Chondrocyte (in vitro differentiated cells): ENCODE data around the gene COL19A1. TPM values are rescaled to one million over a fixed set of nuclear protein-coding genes. Genes with fewer than 3 reads are reported as not detected.
"Not testable (repeated sequence)": the region's sequence is repeated elsewhere in the genome, so short reads cannot be mapped to it uniquely, and the experiment has no call there.

ENCODE experiments used
- DNase-seq: peaks from one replicate; pipeline ENCODE4 v3.0.0; 2021; ENCODE audit warnings: mixed read lengths, low spot score
- H3K27ac Mint-ChIP-seq: one replicate; pipeline ENCODE4 v1.8.0; 2021; ENCODE audit warnings: mild to moderate bottlenecking, moderate library complexity, mixed read lengths; ENCODE audit not compliant: unreplicated experiment
- H3K27me3 Mint-ChIP-seq: 2 replicates; pipeline ENCODE4 v1.8.0; 2021; ENCODE audit warnings: low read depth, mixed read lengths
- H3K36me3 Mint-ChIP-seq: 2 replicates; pipeline ENCODE4 v1.8.0; 2021; ENCODE audit warnings: low read depth, mixed read lengths
- H3K4me1 Mint-ChIP-seq: 2 replicates; pipeline ENCODE4 v1.8.0; 2021; ENCODE audit warnings: low read depth, mild to moderate bottlenecking, mixed read lengths
- H3K4me3 Mint-ChIP-seq: one replicate; pipeline ENCODE4 v1.8.0; 2021; ENCODE audit warnings: mild to moderate bottlenecking, moderate library complexity, mixed read lengths; ENCODE audit not compliant: unreplicated experiment
- H3K9me3 Mint-ChIP-seq: 2 replicates; pipeline ENCODE4 v1.8.0; 2021; ENCODE audit warnings: low read depth, mixed read lengths
- total RNA-seq: library from RNA; stranded (reverse); gene quantifications from 3 replicates; pipeline ENCODE4 v1.2.1, GENCODE V29; 2021
- TF ChIP-seq, protein P1 (sequence below): fragments of 200-600 bp; sonication (generic); IDR thresholded peaks from 2 replicates; pipeline ENCODE4 v1.5.0; 2021; ENCODE audit warnings: antibody characterized with exemption, mild to moderate bottlenecking, moderate library complexity

Gene COL19A1
- total RNA-seq, 1 donor from 2014 or later, result 2.0 TPM

- H3K4me1 Mint-ChIP-seq, result peaks cover 8% of the 10 kb centered on the region
- H3K4me3 Mint-ChIP-seq, result no peak overlapping the region
- DNase-seq, result no peak
- peaks cover 9% of the 10 kb centered on the region for H3K9me3 Mint-ChIP-seq
- H3K27ac Mint-ChIP-seq, result no peak overlapping the region
- H3K36me3 Mint-ChIP-seq, result peaks cover 3% of the 10 kb centered on the region
- no peaks in the 10 kb centered on the region for H3K27me3 Mint-ChIP-seq
- TF ChIP-seq, protein P1, sequence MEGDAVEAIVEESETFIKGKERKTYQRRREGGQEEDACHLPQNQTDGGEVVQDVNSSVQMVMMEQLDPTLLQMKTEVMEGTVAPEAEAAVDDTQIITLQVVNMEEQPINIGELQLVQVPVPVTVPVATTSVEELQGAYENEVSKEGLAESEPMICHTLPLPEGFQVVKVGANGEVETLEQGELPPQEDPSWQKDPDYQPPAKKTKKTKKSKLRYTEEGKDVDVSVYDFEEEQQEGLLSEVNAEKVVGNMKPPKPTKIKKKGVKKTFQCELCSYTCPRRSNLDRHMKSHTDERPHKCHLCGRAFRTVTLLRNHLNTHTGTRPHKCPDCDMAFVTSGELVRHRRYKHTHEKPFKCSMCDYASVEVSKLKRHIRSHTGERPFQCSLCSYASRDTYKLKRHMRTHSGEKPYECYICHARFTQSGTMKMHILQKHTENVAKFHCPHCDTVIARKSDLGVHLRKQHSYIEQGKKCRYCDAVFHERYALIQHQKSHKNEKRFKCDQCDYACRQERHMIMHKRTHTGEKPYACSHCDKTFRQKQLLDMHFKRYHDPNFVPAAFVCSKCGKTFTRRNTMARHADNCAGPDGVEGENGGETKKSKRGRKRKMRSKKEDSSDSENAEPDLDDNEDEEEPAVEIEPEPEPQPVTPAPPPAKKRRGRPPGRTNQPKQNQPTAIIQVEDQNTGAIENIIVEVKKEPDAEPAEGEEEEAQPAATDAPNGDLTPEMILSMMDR, result no peak
These were observed 21.5 kb downstream of the COL19A1 start for GRCh38 chr6:69887714-69888345.

DNA sequence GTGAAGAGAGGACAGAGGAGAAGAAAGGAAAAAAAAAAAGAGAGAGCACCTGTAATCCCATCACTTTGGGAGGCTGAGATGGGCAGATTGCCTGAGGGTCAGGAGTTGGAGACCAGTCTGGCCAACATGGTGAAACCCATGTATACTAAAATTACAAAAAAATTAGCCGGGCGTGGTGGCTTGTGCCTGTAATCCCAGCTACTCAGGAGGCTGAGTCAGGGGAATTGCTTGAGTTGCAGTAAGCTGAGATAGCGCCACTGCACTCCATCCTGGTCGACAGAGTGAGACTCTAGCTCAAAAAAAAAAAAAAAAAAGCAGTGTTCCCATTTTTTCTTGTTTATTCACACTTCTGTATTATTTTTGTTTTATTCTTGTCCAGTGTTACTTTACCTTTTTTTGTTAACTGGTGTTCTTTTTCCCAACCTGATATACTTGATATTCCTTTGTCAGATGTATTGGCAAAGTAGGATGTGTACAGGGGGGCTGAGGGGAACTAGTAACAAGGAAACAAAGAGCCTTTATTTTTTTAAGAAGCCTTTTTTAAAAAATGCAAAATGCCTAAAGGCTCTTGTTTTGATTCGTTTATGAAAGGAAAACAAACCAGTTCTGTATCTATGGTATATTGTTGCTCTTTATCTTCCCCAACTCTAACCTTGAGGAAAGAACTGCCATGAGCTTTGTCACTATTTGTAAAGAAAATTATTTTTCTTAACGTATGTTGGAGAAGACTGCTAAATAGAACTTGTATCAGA is 22.3 kb downstream of the COL19A1 start:
- no peak for DNase-seq
- TF ChIP-seq, protein P1, result no peak
- Mint-ChIP-seq H3K36me3 (peaks cover 3% of the 10 kb centered on the region), H3K27ac (no peak overlapping the region), H3K4me1 (peaks cover 12% of the 10 kb centered on the region), H3K9me3 (peaks cover 9% of the 10 kb centered on the region), H3K27me3 (no peaks in the 10 kb centered on the region), H3K4me3 (no peak overlapping the region)

DNA sequence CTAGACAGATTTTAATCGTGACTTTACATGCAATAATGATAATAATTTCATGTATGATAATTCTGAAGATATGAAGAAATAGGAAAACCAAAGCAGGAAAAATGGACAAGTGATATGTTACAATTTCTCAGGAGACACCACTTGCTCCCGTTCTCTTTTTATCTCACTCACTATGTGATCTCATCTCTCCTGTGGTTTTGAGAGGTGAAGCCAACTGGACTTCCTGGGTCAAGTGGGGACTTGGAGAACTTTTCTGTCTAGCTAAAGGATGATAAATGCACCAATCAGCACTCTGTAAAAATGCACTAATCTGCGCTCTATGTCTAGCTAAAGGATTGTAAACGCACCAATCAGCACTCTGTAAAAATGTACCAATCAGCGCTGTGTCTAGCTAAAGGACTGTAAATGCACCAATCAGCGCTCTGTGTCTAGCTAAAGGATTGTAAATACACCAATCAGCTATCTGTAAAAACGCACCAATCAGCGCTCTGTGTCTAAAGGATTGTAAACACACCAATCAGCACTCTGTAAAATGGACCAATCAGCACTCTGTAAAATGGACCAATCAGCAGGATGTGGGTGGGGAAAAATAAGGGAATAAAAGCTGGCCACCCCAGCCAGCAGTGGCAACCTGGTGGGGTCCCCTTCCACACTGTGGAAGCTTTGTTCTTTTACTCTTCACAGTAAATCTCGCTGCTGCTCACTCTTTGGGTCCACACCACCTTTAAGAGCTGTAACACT is 23.0 kb downstream of the COL19A1 start:
- peaks cover 19% of the 10 kb centered on the region for H3K4me1 Mint-ChIP-seq
- not testable (repeated sequence) for H3K9me3 Mint-ChIP-seq, DNase-seq, H3K4me3 Mint-ChIP-seq, H3K36me3 Mint-ChIP-seq, H3K27me3 Mint-ChIP-seq, H3K27ac Mint-ChIP-seq

DNA sequence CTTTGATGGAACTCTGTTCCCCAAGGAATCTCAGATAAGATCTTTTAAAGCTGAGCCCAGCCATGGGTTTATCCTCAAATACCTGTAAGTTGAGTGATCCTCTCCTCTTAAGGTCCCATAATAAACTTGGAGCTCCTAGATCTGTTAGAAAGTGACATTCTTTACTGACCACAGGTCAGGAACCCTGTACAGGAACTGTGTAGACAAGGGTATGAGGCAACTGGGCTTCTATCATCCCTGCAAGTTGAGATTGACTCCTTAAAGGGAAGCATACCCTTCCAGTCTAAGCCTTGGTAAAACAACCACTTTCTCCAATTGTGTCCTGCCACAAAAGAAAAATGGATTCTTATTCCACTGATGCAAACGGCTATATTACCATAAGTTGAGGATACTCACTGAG is 26.2 kb downstream of the COL19A1 start:
- not testable (repeated sequence) for DNase-seq, H3K36me3 Mint-ChIP-seq, H3K4me3 Mint-ChIP-seq, H3K27me3 Mint-ChIP-seq, H3K27ac Mint-ChIP-seq, H3K9me3 Mint-ChIP-seq
- peaks cover 28% of the 10 kb centered on the region for H3K4me1 Mint-ChIP-seq

- not testable (repeated sequence) for DNase-seq, H3K4me3 Mint-ChIP-seq, H3K27ac Mint-ChIP-seq, H3K36me3 Mint-ChIP-seq, H3K27me3 Mint-ChIP-seq, H3K9me3 Mint-ChIP-seq
- H3K4me1 Mint-ChIP-seq, result peaks cover 28% of the 10 kb centered on the region
These were observed 26.9 kb downstream of the COL19A1 start for GRCh38 chr6:69893266-69893665.

DNA sequence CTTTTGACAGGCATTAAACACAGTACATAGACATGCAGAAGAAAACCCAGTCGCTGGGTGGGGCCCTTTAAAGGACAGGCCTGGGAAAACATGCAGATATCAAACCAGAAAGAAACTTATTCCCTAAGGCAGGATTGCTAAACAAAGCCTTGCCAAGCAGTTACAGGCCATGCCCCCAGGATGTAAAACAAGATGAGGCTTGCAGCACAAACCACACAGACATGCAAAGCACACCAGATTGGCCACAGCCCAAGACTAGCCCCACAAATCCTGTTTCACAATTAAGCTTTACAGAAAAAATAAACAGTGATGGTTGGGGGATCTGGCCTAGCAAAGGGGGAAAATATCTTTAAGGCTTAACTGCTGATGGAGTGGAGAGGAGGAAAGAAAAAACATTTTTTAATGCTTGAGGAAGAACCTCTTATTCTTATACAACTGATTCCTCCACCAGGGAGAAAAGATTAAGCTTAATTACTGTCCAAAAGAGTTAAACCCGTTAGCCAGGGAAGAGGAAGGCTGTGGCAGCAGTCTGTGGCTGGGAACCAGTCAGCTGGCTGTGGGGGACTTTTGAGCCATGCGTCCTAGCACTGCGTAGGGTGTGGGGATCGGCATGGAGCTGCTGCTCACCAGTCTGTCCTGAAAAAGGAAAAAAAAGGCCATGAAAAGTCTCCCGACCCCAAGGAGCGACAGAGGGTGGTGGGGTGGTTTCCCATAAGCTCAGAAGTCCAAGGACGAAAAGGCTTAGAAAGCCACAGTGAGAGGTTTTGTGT is 28.4 kb downstream of the COL19A1 start:
- H3K4me1 Mint-ChIP-seq, result peaks cover 28% of the 10 kb centered on the region
- peak overlapping the region; percentile 76 for H3K27ac Mint-ChIP-seq
- peaks cover 5% of the 10 kb centered on the region for H3K9me3 Mint-ChIP-seq
- TF ChIP-seq, protein P1, result peak; percentile 38
- no peak overlapping the region for H3K4me3 Mint-ChIP-seq
- H3K27me3 Mint-ChIP-seq, result no peaks in the 10 kb centered on the region
- H3K36me3 Mint-ChIP-seq, result peaks cover 3% of the 10 kb centered on the region
- no peak for DNase-seq
